Activated CD8-positive, alpha-beta memory T cell treated with anti-CD3 and anti-CD28 coated beads, Interleukin-2, amount 50 U/mL, for 1 hour (primary cell): ENCODE data around the gene DYSF.

ENCODE experiments used
- DNase-seq: peaks from one replicate; pipeline ENCODE4 v3.0.0-alpha.2; 2020; ENCODE audit errors: extremely low read depth

The DYSF gene

DNA sequence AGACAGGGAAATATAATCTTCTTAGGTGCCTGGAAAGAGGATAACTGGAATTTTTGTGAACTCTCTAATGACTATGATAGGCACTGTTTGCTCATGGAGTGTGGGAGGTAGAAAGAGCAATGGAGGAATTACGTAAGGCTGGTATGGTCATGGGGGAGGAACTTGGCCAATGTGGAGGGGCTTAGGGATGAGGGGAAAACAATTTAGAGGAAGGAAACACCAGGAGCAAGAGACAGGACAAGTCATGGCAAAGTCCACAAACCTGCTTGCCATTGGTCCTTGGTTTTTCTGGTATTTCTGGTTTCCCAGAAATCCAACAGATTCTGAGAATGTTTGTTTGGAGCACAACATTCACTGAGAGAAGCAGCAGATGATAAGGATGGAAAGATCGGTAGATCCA, 274.2 kb downstream of the DYSF start:
- no peak for DNase-seq

DNA sequence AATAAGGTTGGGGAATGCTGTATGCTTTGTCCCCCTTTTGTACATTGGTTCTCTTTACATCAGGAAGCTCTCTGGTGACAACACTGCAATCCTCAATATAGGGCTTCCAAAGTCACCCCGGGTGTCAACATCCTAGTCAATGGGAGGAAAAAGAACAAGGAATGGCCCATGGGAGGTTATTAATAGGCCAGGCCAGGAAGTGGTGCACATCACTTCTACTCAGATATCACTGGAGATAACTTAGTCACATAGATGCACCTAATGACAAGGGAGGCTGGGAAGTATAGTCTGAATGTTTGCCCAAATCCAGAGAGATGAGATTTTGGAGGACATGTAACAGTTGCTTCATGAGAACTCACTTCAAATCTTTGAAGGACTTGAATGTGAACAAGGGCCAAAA, 274.7 kb downstream of the DYSF start:
- DNase-seq = no peak

DNA sequence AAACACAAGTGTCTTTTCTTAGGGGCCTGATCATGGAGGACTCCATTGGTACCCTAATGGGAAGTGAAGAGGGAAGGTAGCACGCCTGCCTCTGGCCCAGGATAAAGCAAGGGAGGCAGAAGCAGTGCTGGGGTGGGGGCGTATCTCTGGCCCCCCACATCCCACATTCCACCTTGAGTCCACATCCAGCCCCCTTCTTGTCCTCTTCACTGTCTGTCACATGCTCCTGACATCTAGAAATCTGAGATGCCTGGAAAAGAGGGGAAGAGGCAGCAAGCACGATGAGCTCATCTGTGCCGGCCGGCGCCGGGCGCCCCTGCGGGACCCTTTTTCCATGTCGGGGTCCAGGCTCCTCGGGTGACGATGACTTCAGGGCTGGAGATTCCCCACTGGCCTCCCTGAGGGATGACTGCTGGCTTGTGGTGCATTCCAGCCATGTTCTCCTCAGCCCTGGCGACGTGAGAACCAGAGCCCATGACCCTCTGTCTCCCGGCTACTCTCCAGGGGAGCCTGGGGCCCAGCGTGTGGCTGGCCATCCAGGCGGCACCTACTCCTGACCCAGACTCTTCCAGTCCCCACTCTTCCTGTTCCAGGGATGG, 277.5 kb downstream of the DYSF start:
- DNase-seq = no peak

DNA sequence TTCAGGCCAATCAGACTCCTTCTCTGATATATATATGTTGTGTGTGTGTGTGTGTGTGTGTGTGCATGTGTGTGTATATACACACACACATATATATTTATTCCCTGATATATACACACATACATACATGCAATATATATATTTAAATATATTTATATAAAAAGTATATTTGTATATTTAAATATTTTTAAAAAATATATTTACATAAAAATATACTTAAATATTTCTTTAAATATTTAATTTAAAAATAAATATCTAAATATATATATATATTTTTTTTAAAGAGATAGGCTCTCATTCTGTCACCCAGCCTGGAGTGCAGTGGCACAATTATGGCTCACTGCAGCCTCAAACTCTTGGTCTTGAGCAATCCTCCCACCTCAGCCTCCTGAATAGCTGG, 281.3 kb downstream of the DYSF start:
- no peak for DNase-seq

DNA sequence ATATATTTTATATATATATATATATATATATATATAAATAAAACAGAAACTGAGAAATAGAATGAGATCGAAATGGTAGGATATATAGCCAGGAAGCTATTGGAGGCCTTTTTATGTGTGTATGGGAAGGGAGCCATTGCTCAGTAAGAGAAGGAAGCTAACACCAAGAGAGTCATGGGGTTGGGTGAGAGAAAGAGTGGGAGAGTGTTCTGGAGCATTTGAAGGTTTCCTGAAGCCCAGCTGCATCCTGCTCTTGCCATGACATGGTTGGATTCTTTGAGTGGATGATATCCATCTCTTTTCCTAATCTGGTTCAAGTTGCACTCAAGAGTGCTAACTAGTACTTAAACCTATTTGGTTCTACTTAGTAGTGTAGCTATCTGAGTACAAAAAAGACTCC, 282.3 kb downstream of the DYSF start:
- no peak for DNase-seq
